ENCODE results near the gene P4HB.
A peak's percentile ranks its signal among the peaks of the same experiment; 100 is the strongest.

The P4HB gene

GRCh38 chr17:81833160-81833920 lies 27.0 kb downstream of the P4HB start, which contains the start of gene MCRIP1:
Gene MCRIP1, minus strand, starts transcription at chr17:81833291. Its CDS starts 8,785 bp downstream, at chr17:81824506.
- ChIA-PET POLR2A (ENCODE audit: low non-redundant PET) (interaction anchor here (0.6 to 1.1 kb wide), 3 partner anchors 8 to 97 kb away, joined by 3 to 8 read pairs (median 3); no protein-coding TSS in a partner anchor), CTCF (interaction anchor here (0.5 to 1.1 kb wide), 2 partner anchors 22 to 150 kb away, joined by 3 read pairs; partner anchors contain the start of gene ARL16)
- TF ChIP-seq CTCF (conservative IDR thresholded peaks at IDR 0.05; ENCODE audit: low read depth) = no peak
- peak; percentile 95 for DNase-seq (ENCODE audit: low spot score)
- peak within 1 kb of the TSS; percentile 92 for H3K27ac ChIP-seq

DNA sequence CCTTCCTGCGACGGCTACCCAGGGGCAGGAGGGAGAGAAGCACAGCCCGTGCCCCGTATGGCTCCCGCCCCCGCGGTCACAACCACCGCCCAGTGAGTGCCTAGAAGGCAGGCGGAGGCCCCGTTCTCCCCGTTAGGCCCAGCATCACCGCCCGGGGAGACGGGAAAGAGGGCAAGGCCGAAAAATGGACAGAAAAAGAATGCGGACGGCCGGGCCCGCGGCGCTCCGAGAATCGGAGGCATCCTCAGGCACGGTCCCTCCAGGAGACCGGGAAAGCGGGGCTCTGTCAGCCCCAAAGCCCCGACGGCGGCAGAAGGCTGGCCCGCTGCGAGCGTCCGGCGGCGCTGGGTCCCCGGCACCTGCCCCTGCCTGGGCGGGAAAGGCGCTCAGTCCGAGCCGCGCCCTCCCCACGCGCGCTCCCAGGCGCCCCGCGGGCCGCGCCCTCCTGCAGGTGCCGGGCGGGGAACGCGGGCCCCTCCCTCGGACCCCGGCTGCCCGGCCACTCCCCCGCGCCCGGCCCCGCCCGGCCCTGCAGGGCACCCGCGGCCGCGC lies 27.7 kb downstream of the P4HB start:
- DNase-seq (ENCODE audit: low spot score) = no peak
- peak overlapping the region; percentile 92 for H3K27ac ChIP-seq
- ChIA-PET CTCF (interaction anchor here (0.5 to 1.1 kb wide), 2 partner anchors 22 to 149 kb away, joined by 3 read pairs; partner anchors contain the start of gene ARL16), POLR2A (ENCODE audit: low non-redundant PET) (interaction anchor here (1.1 kb wide), 1 partner anchor 9 kb away, joined by 8 read pairs; no protein-coding TSS in a partner anchor)
- no peak for TF ChIP-seq CTCF (conservative IDR thresholded peaks at IDR 0.05; ENCODE audit: low read depth)

DNA sequence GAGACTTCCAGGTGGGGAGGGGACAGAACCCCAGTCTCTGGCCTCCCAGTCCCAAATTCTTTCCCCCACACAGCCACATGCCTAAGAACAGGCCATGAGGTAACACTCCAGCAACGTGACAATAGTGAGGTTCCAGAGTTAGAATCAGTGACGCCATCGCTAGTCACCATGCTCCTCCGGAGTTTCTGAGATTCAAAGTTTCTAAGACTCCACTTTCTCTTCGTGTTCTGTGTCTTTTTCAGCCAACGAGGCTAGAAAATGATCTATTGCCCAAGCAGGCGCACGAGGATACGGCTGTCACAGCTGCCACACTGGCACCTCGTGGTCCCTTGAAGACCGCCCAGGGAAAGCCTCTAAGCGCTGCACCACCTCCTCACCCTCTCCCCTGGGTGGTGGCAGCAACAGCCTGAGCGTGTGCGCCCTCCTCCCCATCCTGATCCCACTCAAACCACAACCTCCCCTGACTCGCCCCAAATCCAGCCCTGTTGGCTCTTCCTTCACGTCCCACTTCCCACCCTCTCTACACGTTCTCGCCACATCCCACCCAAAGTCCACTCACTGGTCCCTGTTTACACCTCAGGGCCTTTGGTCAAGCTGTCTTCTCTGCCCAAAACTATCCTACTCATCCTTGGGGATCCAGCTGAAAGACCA lies 28.3 kb downstream of the P4HB start:
- peak overlapping the region; percentile 92 for H3K27ac ChIP-seq
- no peak for TF ChIP-seq CTCF (conservative IDR thresholded peaks at IDR 0.05; ENCODE audit: low read depth)
- CTCF ChIA-PET = no interaction called here
- DNase-seq (ENCODE audit: low spot score) = no peak
- POLR2A ChIA-PET (ENCODE audit: low non-redundant PET) = no interaction called here

GRCh38 chr17:81831563-81831956 lies 28.8 kb downstream of the P4HB start:
- ChIA-PET POLR2A (ENCODE audit: low non-redundant PET) (no interaction called here), CTCF (no interaction called here)
- DNase-seq (ENCODE audit: low spot score) = no peak
- H3K27ac ChIP-seq = peak overlapping the region; percentile 92
- TF ChIP-seq CTCF (conservative IDR thresholded peaks at IDR 0.05; ENCODE audit: low read depth) = no peak

- ChIA-PET CTCF (no interaction called here), POLR2A (ENCODE audit: low non-redundant PET) (interaction anchor here (0.8 kb wide), 1 partner anchor 591 kb away, joined by 3 read pairs; the partner anchor contains the start of gene NDUFAF8)
- no peak for DNase-seq (ENCODE audit: low spot score)
- no peak for TF ChIP-seq CTCF (conservative IDR thresholded peaks at IDR 0.05; ENCODE audit: low read depth)
- H3K27ac ChIP-seq = peak overlapping the region; percentile 65
Measured at GRCh38 chr17:81829858-81830257, 30.5 kb downstream of the P4HB start.

- ChIA-PET CTCF (interaction anchor here (0.7 to 1.3 kb wide), 2 partner anchors 26 to 30 kb away, joined by 3 to 4 read pairs; no protein-coding TSS in a partner anchor), POLR2A (ENCODE audit: low non-redundant PET) (no interaction called here)
- TF ChIP-seq CTCF (conservative IDR thresholded peaks at IDR 0.05; ENCODE audit: low read depth) = no peak
- H3K27ac ChIP-seq = peak overlapping the region; percentile 65
- no peak for DNase-seq (ENCODE audit: low spot score)
Measured at GRCh38 chr17:81828656-81829055, 31.7 kb downstream of the P4HB start.
